GM18526 (cell line): ENCODE data around the gene ZDHHC7.

Experiments used
- POLR2A ChIP-seq: IDR thresholded peaks from 3 replicates; pipeline ENCODE4 v1.6.1; 2011; ENCODE audit not compliant: insufficient read length; ENCODE audit errors: extremely low read depth

The ZDHHC7 gene

GRCh38 chr16:84990782-84991181, 20.6 kb downstream of the ZDHHC7 start:
- TF ChIP-seq POLR2A, result no peak

- no peak for TF ChIP-seq POLR2A
Observed at GRCh38 chr16:84989749-84990620, 21.4 kb downstream of the ZDHHC7 start.

- TF ChIP-seq POLR2A, result no peak
Observed at GRCh38 chr16:84988328-84989080, 22.8 kb downstream of the ZDHHC7 start.

- no peak for TF ChIP-seq POLR2A
Observed at GRCh38 chr16:84986879-84987278, 24.5 kb downstream of the ZDHHC7 start.

- no peak for TF ChIP-seq POLR2A
Observed at GRCh38 chr16:84986102-84986501, 25.2 kb downstream of the ZDHHC7 start.

- TF ChIP-seq POLR2A, result no peak
Observed at GRCh38 chr16:84985079-84986065, 26.0 kb downstream of the ZDHHC7 start.

- TF ChIP-seq POLR2A, result no peak
Observed at GRCh38 chr16:84982434-84982833, 28.9 kb downstream of the ZDHHC7 start.

GRCh38 chr16:84979516-84979915, 31.8 kb downstream of the ZDHHC7 start:
- no peak for TF ChIP-seq POLR2A

GRCh38 chr16:84976644-84977400, 34.5 kb downstream of the ZDHHC7 start:
- TF ChIP-seq POLR2A, result no peak

GRCh38 chr16:84975522-84975921, 35.8 kb downstream of the ZDHHC7 start:
- TF ChIP-seq POLR2A, result no peak

GRCh38 chr16:84975066-84975465, 36.3 kb downstream of the ZDHHC7 start:
- TF ChIP-seq POLR2A, result no peak

- TF ChIP-seq POLR2A, result no peak
Observed at GRCh38 chr16:84973776-84974523, 37.4 kb downstream of the ZDHHC7 start.

- TF ChIP-seq POLR2A, result no peak
Observed at GRCh38 chr16:84973236-84973635, 38.1 kb downstream of the ZDHHC7 start.
